H1 (cell line): ENCODE data around the gene RIPOR2. TPM values are rescaled to one million over a fixed set of nuclear protein-coding genes. Genes with fewer than 3 reads are reported as not detected.

Experiments used
- CTCF ChIA-PET: fragments of 300-600 bp; sonication (Branson Sonifier 250); formaldehyde crosslinking; loops from one replicate; lab custom pipeline; 2021; ENCODE audit not compliant: partially characterized antibody; lab: Charles Lee
- POLR2A ChIA-PET: fragments of 300-600 bp; sonication (Branson Sonifier 250); formaldehyde crosslinking; loops from one replicate; lab custom pipeline; 2021; ENCODE audit warnings: inconsistent platforms; ENCODE audit not compliant: partially characterized antibody; lab: Charles Lee
- DNase-seq, 2 experiments: peaks; one replicate each; pipeline versions ENCODE4 v3.0.0 to v3.0.0-alpha.2; 2010 to 2022; ENCODE audit warnings: low spot score in 2 of 2, low read depth in 1 of 2, mixed read lengths in 1 of 2
- FAIRE-seq: peaks from 2 replicates; lab custom pipeline; 2011; peaks lifted over from hg19 to GRCh38; lab: Jason Lieb, UNC
- H2AFZ ChIP-seq: 2 replicates; pipeline ENCODE4 v1.8.1; 2012; ENCODE audit warnings: low read length, inconsistent platforms
- H2AK5ac ChIP-seq: 2 replicates; pipeline ENCODE4 v1.6.1; 2013; ENCODE audit warnings: low read depth, low read length
- H2BK120ac ChIP-seq: replicated peaks from 2 replicates; pipeline ENCODE3; 2013; ENCODE audit warnings: low read depth, low read length, inconsistent platforms
- H2BK12ac ChIP-seq: 2 replicates; pipeline ENCODE4 v1.6.1; 2013; ENCODE audit warnings: low read depth, low read length
- H2BK15ac ChIP-seq: 2 replicates; pipeline ENCODE4 v1.6.1; 2013; ENCODE audit warnings: low read length
- H2BK20ac ChIP-seq: 2 replicates; pipeline ENCODE4 v1.6.1; 2013; ENCODE audit warnings: low read length
- H2BK5ac ChIP-seq: 2 replicates; pipeline ENCODE4 v1.6.1; 2013; ENCODE audit warnings: low read depth, low read length
- H3K14ac ChIP-seq: 2 replicates; pipeline ENCODE4 v1.6.1; 2013; ENCODE audit warnings: inconsistent platforms; ENCODE audit not compliant: insufficient read length
- H3K18ac ChIP-seq: 2 replicates; pipeline ENCODE4 v1.6.1; 2013; ENCODE audit warnings: low read length; ENCODE audit errors: extremely low read depth
- H3K23ac ChIP-seq: 2 replicates; pipeline ENCODE4 v1.6.1; 2013; ENCODE audit warnings: inconsistent platforms; ENCODE audit not compliant: insufficient read length
- H3K23me2 ChIP-seq: 2 replicates; pipeline ENCODE4 v1.6.1; 2013; ENCODE audit warnings: low read depth, low read length
- H3K27ac ChIP-seq: 2 replicates; pipeline ENCODE4 v1.6.1; 2011; ENCODE audit warnings: low read depth, low read length, inconsistent platforms
- H3K27me3 ChIP-seq, 4 experiments: replicated peaks in 1 of 4; 1 replicate in 1 of 4; 2 replicates in 3 of 4; pipeline versions ENCODE4 v1.6.1 to v1.8.1; 2011 to 2013; ENCODE audit warnings: low read length in 3 of 4, mild to moderate bottlenecking in 3 of 4, inconsistent platforms in 2 of 4, mixed read lengths in 2 of 4, moderate library complexity in 1 of 4; ENCODE audit not compliant: control insufficient read depth in 3 of 4, insufficient read depth in 3 of 4; ENCODE audit errors: extremely low read depth in 1 of 4
- H3K36me3 ChIP-seq, 4 experiments: 2 replicates each; pipeline versions ENCODE4 v1.6.1 to v1.8.1; 2011 to 2013; ENCODE audit warnings: mild to moderate bottlenecking in 4 of 4, low read length in 3 of 4, moderate library complexity in 2 of 4, control low read depth in 1 of 4, inconsistent platforms in 1 of 4; ENCODE audit not compliant: insufficient read depth in 4 of 4, control insufficient read depth in 2 of 4
- H3K4ac ChIP-seq: replicated peaks from 2 replicates; pipeline ENCODE3; 2013; ENCODE audit warnings: low read length, low read depth, mixed read lengths, inconsistent platforms; ENCODE audit not compliant: insufficient read length
- H3K4me1 ChIP-seq, 4 experiments: replicated peaks in 1 of 4; 1 replicate in 1 of 4; 2 replicates in 3 of 4; pipeline versions ENCODE4 v1.6.1 to v1.8.1; 2011 to 2013; ENCODE audit warnings: low read length in 3 of 4, inconsistent platforms in 2 of 4, mixed read lengths in 1 of 4; ENCODE audit not compliant: insufficient read depth in 4 of 4, control insufficient read depth in 3 of 4
- H3K4me2 ChIP-seq, 2 experiments: 2 replicates each; pipeline versions ENCODE4 v1.6.1 to v1.8.1; 2011 to 2013; ENCODE audit warnings: low read depth in 2 of 2, low read length in 2 of 2, control low read depth in 1 of 2, inconsistent platforms in 1 of 2, mild to moderate bottlenecking in 1 of 2; ENCODE audit not compliant: insufficient read depth in 1 of 2
- H3K4me3 ChIP-seq, 4 experiments: fragments of 200-600, 300-600 bp in 1 of 4; sonication (generic), shearing (Covaris generic), sonication (Bioruptor Twin) in 1 of 4; 2 replicates each; pipeline versions ENCODE4 v1.5.1 to v1.8.1; 2011 to 2016; ENCODE audit warnings: low read length in 4 of 4, low read depth in 3 of 4, control low read depth in 2 of 4, inconsistent platforms in 2 of 4, mild to moderate bottlenecking in 2 of 4, mixed read lengths in 1 of 4, moderate library complexity in 1 of 4; ENCODE audit not compliant: insufficient read depth in 2 of 4; ENCODE audit errors: extremely low read depth in 1 of 4
- H3K56ac ChIP-seq: replicated peaks from 2 replicates; pipeline ENCODE3; 2013; ENCODE audit warnings: low read depth, mild to moderate bottlenecking, mixed read lengths, low read length, inconsistent platforms; ENCODE audit not compliant: insufficient read length
- H3K79me1 ChIP-seq: 2 replicates; pipeline ENCODE4 v1.6.1; 2013; ENCODE audit warnings: low read depth, low read length, control low read depth
- H3K79me2 ChIP-seq, 2 experiments: 2 replicates each; pipeline versions ENCODE4 v1.6.1 to v1.8.1; 2012 to 2013; ENCODE audit warnings: low read length in 2 of 2, mild to moderate bottlenecking in 2 of 2, inconsistent platforms in 1 of 2; ENCODE audit not compliant: insufficient read depth in 2 of 2, control insufficient read depth in 1 of 2
- H3K9ac ChIP-seq, 4 experiments: replicated peaks in 1 of 4; 1 replicate in 1 of 4; 2 replicates in 3 of 4; pipeline versions ENCODE4 v1.6.1 to v1.8.1; 2011 to 2013; ENCODE audit warnings: low read depth in 3 of 4, low read length in 3 of 4, control low read depth in 2 of 4, mild to moderate bottlenecking in 2 of 4, moderate library complexity in 2 of 4, inconsistent platforms in 1 of 4; ENCODE audit errors: extremely low read depth in 1 of 4
- H3K9me3 ChIP-seq, 2 experiments: 2 replicates each; pipeline versions ENCODE4 v1.6.1 to v1.8.1; 2012 to 2013; ENCODE audit warnings: mild to moderate bottlenecking in 2 of 2, moderate library complexity in 2 of 2, control low read depth in 1 of 2, inconsistent platforms in 1 of 2, low read depth in 1 of 2, low read length in 1 of 2, mixed read lengths in 1 of 2; ENCODE audit not compliant: insufficient read depth in 2 of 2
- H4K20me1 ChIP-seq, 2 experiments: replicated peaks in 1 of 2; 2 replicates each; pipeline versions ENCODE3 to v1.8.1; 2011 to 2013; ENCODE audit warnings: inconsistent platforms in 2 of 2, low read length in 2 of 2, mild to moderate bottlenecking in 1 of 2; ENCODE audit not compliant: insufficient read depth in 2 of 2, control insufficient read depth in 1 of 2
- H4K5ac ChIP-seq: 2 replicates; pipeline ENCODE4 v1.6.1; 2013; ENCODE audit warnings: low read length, low read depth, mixed read lengths, inconsistent platforms; ENCODE audit not compliant: insufficient read length
- H4K8ac ChIP-seq: 2 replicates; pipeline ENCODE4 v1.8.0; 2013; ENCODE audit warnings: mild to moderate bottlenecking, moderate library complexity, low read length, inconsistent platforms; ENCODE audit not compliant: insufficient read depth; ENCODE audit errors: extremely low read depth
- H4K91ac ChIP-seq: replicated peaks from 2 replicates; pipeline ENCODE3; 2013; ENCODE audit warnings: low read length, mixed read lengths, inconsistent platforms; ENCODE audit not compliant: insufficient read length
- ASH2L ChIP-seq: fragments of 200-600, 300-600 bp; sonication (generic); IDR thresholded peaks from one replicate; pipeline ENCODE4 v1.7.1; 2017; ENCODE audit warnings: low read length
- CBX5 ChIP-seq: fragments of 300-800, 300-1000 bp; sonication (generic); IDR thresholded peaks from 2 replicates; pipeline ENCODE4 v1.7.1; 2016; ENCODE audit warnings: antibody characterized with exemption, low read length, low read depth
- CEBPB ChIP-seq: IDR thresholded peaks from 2 replicates; pipeline ENCODE4 v1.6.1; 2012; ENCODE audit warnings: low read depth, low read length
- CTBP2 ChIP-seq: IDR thresholded peaks from 2 replicates; pipeline ENCODE4 v1.7.0; 2011; ENCODE audit warnings: borderline replicate concordance, mild to moderate bottlenecking, moderate library complexity, mixed read lengths, low read length; ENCODE audit not compliant: insufficient read depth, insufficient read length
- E2F6 ChIP-seq: IDR thresholded peaks from 2 replicates; pipeline ENCODE4 v1.6.1; 2012; ENCODE audit warnings: inconsistent platforms
- EZH2 ChIP-seq: fragments of 200-600 bp; sonication (generic); IDR thresholded peaks from 2 replicates; pipeline ENCODE4 v1.7.1; 2012; ENCODE audit warnings: low read depth, mild to moderate bottlenecking, moderate library complexity, low read length, inconsistent platforms; ENCODE audit not compliant: severe bottlenecking
- HDAC6 ChIP-seq: IDR thresholded peaks from one replicate; pipeline ENCODE4 v1.7.1; 2012; ENCODE audit warnings: low read depth, mild to moderate bottlenecking, inconsistent platforms, low read length, moderate library complexity
- JUN ChIP-seq: IDR thresholded peaks from 2 replicates; pipeline ENCODE4 v1.6.1; 2011; ENCODE audit warnings: low read depth, mild to moderate bottlenecking, improper control_type of control experiment, low read length
- NANOG ChIP-seq: IDR thresholded peaks from 2 replicates; pipeline ENCODE4 v1.6.1; 2011; ENCODE audit warnings: low read length, low read depth, mild to moderate bottlenecking, inconsistent platforms; ENCODE audit not compliant: insufficient read depth, poor library complexity, severe bottlenecking
- RXRA ChIP-seq: IDR thresholded peaks from 2 replicates; pipeline ENCODE4 v1.6.1; 2011; ENCODE audit warnings: low read depth, mild to moderate bottlenecking, low read length, moderate library complexity; ENCODE audit not compliant: insufficient read depth
- TEAD4 ChIP-seq: IDR thresholded peaks from 2 replicates; pipeline ENCODE4 v1.6.1; 2012; ENCODE audit warnings: low read depth, low read length, inconsistent platforms, mixed read lengths
- WGBS, 2 experiments: shearing (Covaris generic) in 1 of 2; methylation state at CpG; one replicate each; pipeline versions ENCODE4 v1.1.6 to v1.1.7; 2013 to 2015; ENCODE audit warnings: low lambda C conversion rate in 2 of 2, mixed read lengths in 2 of 2, inconsistent platforms in 1 of 2, low coverage in 1 of 2, missing lambda C conversion rate in 1 of 2; ENCODE audit not compliant: insufficient replicate concordance in 2 of 2, insufficient coverage in 1 of 2, insufficient read length in 1 of 2; ENCODE audit errors: extremely low coverage in 1 of 2, missing lambda C conversion rate in 1 of 2; 5-methylcytosine and 5-hydroxymethylcytosine counted together
- polyA plus RNA-seq, 7 experiments: library from polyadenylated mRNA; depleted of rRNA in 3 of 7; stranded (reverse) in 5 of 7; unstranded in 2 of 7; fragments of >200 nt in 5 of 7; fragments of 200-250 nt in 2 of 7; gene quantifications; 1 replicate in 5 of 7; 2 replicates in 1 of 7; 4 replicates in 1 of 7; pipeline versions ENCODE4 v1.2.1 to v1.2.3, GENCODE V29; 2011 to 2013; ENCODE audit warnings: missing spikeins in 2 of 7, mixed read lengths in 2 of 7
- total RNA-seq: library from RNA; stranded (reverse); fragmentation: NEBNext Ultra II Directional; extraction: Animal tissue kit (Norgen Biotek cat#: 25700); gene quantifications from 2 replicates; pipeline ENCODE4 v1.2.1, GENCODE V29; 2021

Gene RIPOR2
- total and polyA plus RNA-seq, 2 of the 8 experiments (the other 6 are each of a cell fraction or from before 2014, with no cell fraction given) = 16.7 to 45.6 TPM

GRCh38 chr6:24905483-24905882 lies 30.3 kb downstream of the RIPOR2 start:
- FAIRE-seq = no peak
- Histone ChIP-seq H3K27ac (no peak overlapping the region), H3K79me1 (peaks cover 6% of the 10 kb centered on the region), H2BK5ac (no peak overlapping the region), H3K23ac (no peak overlapping the region), H3K23me2 (peaks cover 8% of the 10 kb centered on the region), H3K56ac (no peak overlapping the region), H2BK120ac (no peak overlapping the region), H3K4me3 (no peak overlapping the region), H3K9ac (no peak overlapping the region), H3K36me3 (no peaks in the 10 kb centered on the region), H2BK12ac (no peak overlapping the region), H2BK20ac (no peak overlapping the region), H4K5ac (no peak overlapping the region), H2BK15ac (no peak overlapping the region), H4K91ac (no peak overlapping the region), H3K4me1 (peaks cover 2 to 14% (median 9%) of the 10 kb centered on the region in 4 experiments; a peak in 6 of 7 replicates), H3K14ac (no peak overlapping the region), H4K20me1 (peaks cover 2 to 5% of the 10 kb centered on the region in 2 experiments), H3K27me3 (peaks cover 0 to 12% (median 10%) of the 10 kb centered on the region in 4 experiments; a peak in 5 of 7 replicates), H2AK5ac (no peak overlapping the region), H4K8ac (no peak overlapping the region), H3K4me2 (no peak overlapping the region), H3K18ac (no peak overlapping the region), H2AFZ (no peak overlapping the region), H3K4ac (no peak overlapping the region), H3K79me2 (peaks cover 0 to 10% of the 10 kb centered on the region in 2 experiments; a peak in 2 of 4 replicates), H3K9me3 (no peaks in the 10 kb centered on the region)
- WGBS, 2 experiments = 92% methylated on average over 3 of the region's 3 CpGs; no CpG with 5 or more reads in 1 of the 2 experiments
- ChIA-PET CTCF (interaction anchor here (0.8 to 2.6 kb wide), 9 partner anchors 9 to 166 kb away, joined by 3 to 10 read pairs (median 4); no protein-coding TSS in a partner anchor), POLR2A (interaction anchor here (0.6 kb wide), 1 partner anchor 1301 kb away, joined by 3 read pairs; no protein-coding TSS in a partner anchor)
- no peak for DNase-seq
- TF ChIP-seq RXRA = no peak
- TF ChIP-seq ASH2L = no peak
- no peak for TF ChIP-seq TEAD4
- TF ChIP-seq CTBP2 = no peak
- TF ChIP-seq E2F6 = no peak
- no peak for TF ChIP-seq CEBPB
- TF ChIP-seq HDAC6 = no peak
- no peak for TF ChIP-seq NANOG
- TF ChIP-seq JUN = no peak
- TF ChIP-seq EZH2 = no peak
- no peak for TF ChIP-seq CBX5
